T-cell (primary cell): ENCODE results near the gene RYR2. TPM values are rescaled to one million over a fixed set of nuclear protein-coding genes. Genes with fewer than 3 reads are reported as not detected.

Experiments
- ATAC-seq, 4 experiments: fragments of 200-7000 bp in 3 of 4; fragments of 150-1000 bp in 1 of 4; cut with Tn5 transposase; replicated peaks in 1 of 4; 1 replicate in 3 of 4; 2 replicates in 1 of 4; pipeline ENCODE4 v1.10.0; 2021; ENCODE audit warnings: moderate library complexity in 3 of 4, mild to moderate bottlenecking in 2 of 4, moderate number of reproducible peaks in 1 of 4
- CTCF ChIA-PET, 2 donors: fragments of 300-600 bp; sonication (Branson Sonifier 250); formaldehyde crosslinking; loops; one replicate each; lab custom pipeline; 2022; ENCODE audit warnings: antibody characterized with exemption in 2 of 2; lab: Charles Lee
- POLR2A ChIA-PET, 2 donors: fragments of 300-600 bp; sonication (Branson Sonifier 250); formaldehyde crosslinking; loops; one replicate each; lab custom pipeline; 2022; ENCODE audit warnings: antibody characterized with exemption in 2 of 2; lab: Charles Lee
- DNase-seq, 35 experiments: peaks; one replicate each; pipeline versions ENCODE4 v3.0.0 to v3.0.0-alpha.2; 2013 to 2023
- H3K27ac ChIP-seq: one replicate; pipeline ENCODE4 v1.5.1; 2013; ENCODE audit warnings: low read length
- H3K27me3 ChIP-seq, 2 experiments: replicated peaks in 1 of 2; 1 replicate in 1 of 2; 2 replicates in 1 of 2; pipeline versions ENCODE4 v1.6.1 to v1.7.0; 2013; ENCODE audit warnings: low read length in 1 of 2, mixed read lengths in 1 of 2; ENCODE audit not compliant: control insufficient read depth in 2 of 2, insufficient read depth in 2 of 2; ENCODE audit errors: extremely low read depth in 1 of 2
- H3K36me3 ChIP-seq, 2 donors: 1 replicate in 1 of 2; 2 replicates in 1 of 2; pipeline versions ENCODE4 v1.6.1 to v1.7.0; 2013; ENCODE audit warnings: low read length in 1 of 2; ENCODE audit not compliant: control insufficient read depth in 2 of 2, insufficient read depth in 1 of 2; ENCODE audit errors: extremely low read depth in 1 of 2
- H3K4me1 ChIP-seq, 2 experiments: 1 replicate in 1 of 2; 2 replicates in 1 of 2; pipeline versions ENCODE4 v1.6.1 to v1.7.0; 2013; ENCODE audit warnings: low read length in 2 of 2, mixed read lengths in 1 of 2; ENCODE audit not compliant: insufficient read depth in 2 of 2, control insufficient read depth in 1 of 2; ENCODE audit errors: extremely low read depth in 1 of 2
- H3K4me3 ChIP-seq, 2 donors: 1 replicate in 1 of 2; 2 replicates in 1 of 2; pipeline versions ENCODE4 v1.5.1 to v1.7.0; 2013; ENCODE audit warnings: mild to moderate bottlenecking in 2 of 2, low read length in 1 of 2, moderate library complexity in 1 of 2; ENCODE audit not compliant: control insufficient read depth in 1 of 2; ENCODE audit errors: extremely low read depth in 1 of 2
- H3K9me3 ChIP-seq: 2 replicates; pipeline ENCODE4 v1.7.0; 2013
- H3K27ac Mint-ChIP-seq, 2 donors: one replicate each; pipeline ENCODE4 v1.8.0; 2020 to 2021; ENCODE audit warnings: mild to moderate bottlenecking in 2 of 2, mixed read lengths in 2 of 2
- H3K27me3 Mint-ChIP-seq, 2 donors: one replicate each; pipeline ENCODE4 v1.8.0; 2021 to 2022; ENCODE audit warnings: mixed read lengths in 2 of 2
- H3K36me3 Mint-ChIP-seq: one replicate; pipeline ENCODE4 v1.8.0; 2021; ENCODE audit warnings: mixed read lengths
- H3K4me1 Mint-ChIP-seq, 3 donors: one replicate each; pipeline ENCODE4 v1.8.0; 2020 to 2022; ENCODE audit warnings: mixed read lengths in 3 of 3, mild to moderate bottlenecking in 1 of 3
- H3K4me3 Mint-ChIP-seq, 3 donors: one replicate each; pipeline ENCODE4 v1.8.0; 2020 to 2022; ENCODE audit warnings: mild to moderate bottlenecking in 3 of 3, mixed read lengths in 3 of 3, moderate library complexity in 3 of 3
- H3K9me3 Mint-ChIP-seq, 3 donors: one replicate each; pipeline ENCODE4 v1.8.0; 2020 to 2022; ENCODE audit warnings: mixed read lengths in 3 of 3
- WGBS: methylation state at CpG from one replicate; pipeline ENCODE4 v1.1.5; 2013; ENCODE audit warnings: missing lambda C conversion rate; ENCODE audit not compliant: insufficient coverage; 5-methylcytosine and 5-hydroxymethylcytosine counted together
- total RNA-seq, 35 experiments: library from RNA in 6 of 35; stranded (reverse) in 6 of 35; fragments of 120-200 nt in 1 of 35; gene quantifications; one replicate each; pipeline versions ENCODE4 v1.2.1 to v1.2.4 and lab custom pipeline; 2013 to 2026

RYR2 gene
- total RNA-seq, 5 donors from 2014 or later (not counting 1 experiment from before 2014, with no cell fraction given), result 0.07 to 0.33 (median 0.18) TPM; not detected in 1

DNA sequence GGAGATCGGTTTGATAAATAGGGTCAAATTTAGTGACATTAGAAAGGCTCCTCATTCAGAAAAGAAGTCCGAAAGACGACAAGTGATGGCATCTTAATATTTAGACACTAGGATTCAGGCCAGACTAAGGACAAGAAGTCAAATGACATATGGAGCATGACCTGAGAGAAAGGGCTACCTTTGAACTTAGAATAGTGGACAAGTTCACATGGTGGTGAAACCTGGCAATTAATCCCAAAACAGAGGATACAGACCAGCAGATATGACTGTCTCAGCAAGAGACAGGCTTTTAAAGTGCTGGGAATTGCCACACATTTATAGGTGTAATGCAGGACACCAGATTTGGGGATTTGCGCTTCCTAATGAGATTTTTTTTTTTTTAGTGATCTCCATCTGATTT is 703.6 kb downstream of the RYR2 start:
- H3K4me1 ChIP-seq, result no peaks in the 10 kb centered on the region
- H3K27me3 ChIP-seq, result no peaks in the 10 kb centered on the region
- Mint-ChIP-seq H3K27ac (no peak overlapping the region), H3K27me3 (no peaks in the 10 kb centered on the region), H3K9me3 (no peaks in the 10 kb centered on the region), H3K36me3 (no peaks in the 10 kb centered on the region), H3K4me3 (no peak overlapping the region), H3K4me1 (no peaks in the 10 kb centered on the region)
- no peak overlapping the region for H3K4me3 ChIP-seq
- DNase-seq (no peak), ATAC-seq (no peak)
- no peaks in the 10 kb centered on the region for H3K36me3 ChIP-seq
- ChIA-PET CTCF (no interaction called here), POLR2A (no interaction called here)
- no peak overlapping the region for H3K27ac ChIP-seq
- no peaks in the 10 kb centered on the region for H3K9me3 ChIP-seq
- 84% methylated on average over 3 of the region's 4 CpGs for WGBS

DNA sequence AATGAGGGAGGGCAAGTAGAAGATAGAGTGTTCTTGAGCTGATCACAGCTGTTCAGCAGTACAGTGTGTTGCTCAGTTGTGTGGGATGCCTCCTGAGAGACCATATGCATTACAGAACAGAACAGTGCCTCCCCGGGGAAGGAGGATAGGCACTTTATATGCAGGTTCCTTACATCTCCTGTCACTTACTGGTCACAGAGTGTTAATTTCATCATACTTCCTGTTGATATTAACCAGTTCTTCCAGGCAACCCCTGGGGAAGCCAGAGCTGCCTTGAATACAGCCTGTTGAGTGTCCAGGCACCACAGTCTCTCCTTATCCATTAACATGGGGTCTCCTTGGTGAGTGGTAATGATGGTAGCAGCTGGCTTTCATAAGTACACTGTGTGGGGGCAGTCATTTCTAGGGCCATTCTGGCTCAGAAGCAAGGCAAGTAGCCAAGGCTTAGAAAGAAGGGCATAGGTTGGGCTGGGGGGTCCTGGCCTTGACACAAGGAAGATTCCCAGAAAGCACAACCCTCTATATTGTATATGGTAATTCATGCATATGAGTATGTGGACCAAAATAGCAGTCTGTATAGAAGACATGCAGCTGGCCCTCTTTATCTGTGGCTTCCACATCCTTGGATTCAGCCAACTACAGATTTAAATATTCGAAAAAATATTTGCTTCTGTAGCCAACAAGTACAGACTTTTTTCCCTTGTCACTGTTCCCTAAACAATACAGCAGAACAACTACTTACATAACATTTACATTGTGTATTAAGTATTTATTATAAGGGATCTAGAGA is 706.4 kb downstream of the RYR2 start:
- Mint-ChIP-seq H3K27me3 (no peaks in the 10 kb centered on the region), H3K4me1 (no peaks in the 10 kb centered on the region), H3K36me3 (no peaks in the 10 kb centered on the region), H3K27ac (no peak overlapping the region), H3K4me3 (no peak overlapping the region), H3K9me3 (no peaks in the 10 kb centered on the region)
- ATAC-seq (no peak), DNase-seq (no peak)
- H3K27ac ChIP-seq, result no peak overlapping the region
- no peaks in the 10 kb centered on the region for H3K4me1 ChIP-seq
- no peaks in the 10 kb centered on the region for H3K36me3 ChIP-seq
- POLR2A ChIA-PET, result no interaction called here
- 80% methylated on average over 1 of the region's 2 CpGs for WGBS
- H3K27me3 ChIP-seq, result no peaks in the 10 kb centered on the region
- no peaks in the 10 kb centered on the region for H3K9me3 ChIP-seq
- H3K4me3 ChIP-seq, result no peak overlapping the region
- CTCF ChIA-PET, result no interaction called here

DNA sequence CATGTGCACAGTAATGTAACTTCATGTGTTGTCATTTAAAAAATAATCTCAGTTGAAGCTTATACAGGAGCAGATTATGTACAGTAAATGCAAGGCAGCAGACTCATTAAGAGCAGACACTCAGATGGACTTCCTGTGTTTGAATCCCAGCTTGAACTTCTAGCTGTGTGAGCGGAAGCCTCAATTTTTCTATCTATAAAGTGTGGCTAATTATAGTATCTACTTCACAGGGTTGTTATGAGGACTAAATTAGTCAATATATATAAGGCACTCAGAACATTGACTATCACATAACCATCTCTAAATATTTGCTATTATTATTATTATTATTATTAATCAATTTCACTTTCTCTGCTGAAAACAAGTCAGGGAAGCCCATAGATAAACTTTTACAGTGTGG is 707.1 kb downstream of the RYR2 start:
- Mint-ChIP-seq H3K9me3 (no peaks in the 10 kb centered on the region), H3K4me1 (no peaks in the 10 kb centered on the region), H3K27ac (no peak overlapping the region), H3K36me3 (no peaks in the 10 kb centered on the region), H3K4me3 (no peak overlapping the region), H3K27me3 (no peaks in the 10 kb centered on the region)
- POLR2A ChIA-PET, result no interaction called here
- CTCF ChIA-PET, result no interaction called here
- H3K4me1 ChIP-seq, result no peaks in the 10 kb centered on the region
- DNase-seq (no peak), ATAC-seq (no peak)
- no peaks in the 10 kb centered on the region for H3K36me3 ChIP-seq
- H3K4me3 ChIP-seq, result no peak overlapping the region
- H3K27ac ChIP-seq, result no peak overlapping the region
- H3K9me3 ChIP-seq, result no peaks in the 10 kb centered on the region
- no CpG with 5 or more reads among the region's 1 CpG for WGBS
- no peaks in the 10 kb centered on the region for H3K27me3 ChIP-seq

DNA sequence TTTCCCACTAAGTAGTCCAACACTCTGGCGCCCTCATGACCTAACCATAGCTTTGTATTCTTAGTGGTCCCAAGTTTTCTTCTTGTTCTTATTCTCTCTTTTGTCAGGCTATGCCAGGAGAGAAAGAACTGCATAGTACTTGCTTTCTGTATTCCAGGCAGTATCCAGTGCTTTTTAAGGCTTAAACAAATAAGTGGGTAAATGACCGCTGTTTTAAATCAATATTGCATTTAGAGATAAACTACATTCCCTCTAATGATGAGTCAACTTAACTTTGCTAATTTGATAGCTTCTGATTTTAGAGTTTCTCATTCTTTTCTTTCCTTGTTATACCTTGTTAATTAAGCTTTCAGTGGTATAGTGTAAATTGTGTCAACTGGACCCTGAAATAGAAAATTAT is 709.1 kb downstream of the RYR2 start:
- POLR2A ChIA-PET, result no interaction called here
- CTCF ChIA-PET, result interaction anchor here in 1 of 2 donors (0.6 kb wide), 1 partner anchor 514 kb away, joined by 3 read pairs; no protein-coding TSS in a partner anchor
- Histone ChIP-seq H3K27me3 (no peaks in the 10 kb centered on the region), H3K4me3 (no peak overlapping the region), H3K9me3 (no peaks in the 10 kb centered on the region), H3K27ac (no peak overlapping the region), H3K36me3 (no peaks in the 10 kb centered on the region), H3K4me1 (no peaks in the 10 kb centered on the region)
- ATAC-seq (no peak), DNase-seq (no peak)
- Mint-ChIP-seq H3K4me3 (no peak overlapping the region), H3K27ac (no peak overlapping the region), H3K27me3 (no peaks in the 10 kb centered on the region), H3K9me3 (peaks cover 0 to 4% (median 0%) of the 10 kb centered on the region in 3 donors), H3K4me1 (peaks cover 0 to 3% (median 0%) of the 10 kb centered on the region in 3 donors), H3K36me3 (no peaks in the 10 kb centered on the region)
- WGBS, result no CpG with 5 or more reads among the region's 2 CpGs

GRCh38 chr1:237754627-237755026 is 712.6 kb downstream of the RYR2 start:
- POLR2A ChIA-PET, result interaction anchor here in 1 of 2 donors (0.6 kb wide), 1 partner anchor 64 kb away, joined by 3 read pairs; no protein-coding TSS in a partner anchor
- Mint-ChIP-seq H3K9me3 (peaks cover 0 to 4% (median 0%) of the 10 kb centered on the region in 3 donors), H3K36me3 (no peaks in the 10 kb centered on the region), H3K27me3 (no peaks in the 10 kb centered on the region), H3K27ac (no peak overlapping the region), H3K4me3 (no peak overlapping the region), H3K4me1 (peaks cover 0 to 3% (median 0%) of the 10 kb centered on the region in 3 donors)
- Histone ChIP-seq H3K27me3 (no peaks in the 10 kb centered on the region), H3K27ac (no peak overlapping the region), H3K9me3 (no peaks in the 10 kb centered on the region), H3K4me1 (no peaks in the 10 kb centered on the region), H3K36me3 (no peaks in the 10 kb centered on the region), H3K4me3 (no peak overlapping the region)
- DNase-seq (no peak), ATAC-seq (no peak)
- 60% methylated on average over 1 of the region's 3 CpGs for WGBS
- CTCF ChIA-PET, result interaction anchor here in 1 of 2 donors (1.2 kb wide), 1 partner anchor 8 kb away, joined by 3 read pairs; no protein-coding TSS in a partner anchor

GRCh38 chr1:237756304-237756967 is 714.5 kb downstream of the RYR2 start:
- H3K4me1 Mint-ChIP-seq, result peaks cover 0 to 3% (median 0%) of the 10 kb centered on the region in 3 donors
- ATAC-seq (no peak), DNase-seq (no peak)
- H3K36me3 Mint-ChIP-seq, result no peaks in the 10 kb centered on the region
- H3K4me3 Mint-ChIP-seq, result no peak overlapping the region
- H3K4me3 ChIP-seq, result no peak overlapping the region
- CTCF ChIA-PET, result no interaction called here
- H3K36me3 ChIP-seq, result no peaks in the 10 kb centered on the region
- no peak overlapping the region for H3K27ac ChIP-seq
- H3K9me3 Mint-ChIP-seq, result peaks cover 0 to 6% (median 0%) of the 10 kb centered on the region in 3 donors
- POLR2A ChIA-PET, result no interaction called here
- H3K27me3 ChIP-seq, result no peaks in the 10 kb centered on the region
- H3K27me3 Mint-ChIP-seq, result no peaks in the 10 kb centered on the region
- no peaks in the 10 kb centered on the region for H3K9me3 ChIP-seq
- H3K27ac Mint-ChIP-seq, result no peak overlapping the region
- H3K4me1 ChIP-seq, result no peaks in the 10 kb centered on the region
- WGBS, result 84% methylated on average over 7 of the region's 12 CpGs
